Measurements from ENCODE around the gene MKRN2OS.
"Not testable (repeated sequence)": the region's sequence is repeated elsewhere in the genome, so short reads cannot be mapped to it uniquely, and the experiment has no call there.

Gene MKRN2OS

GRCh38 chr3:12560505-12561190 is 15.3 kb upstream of the MKRN2OS start:
- peak; percentile 59 for DNase-seq

DNA sequence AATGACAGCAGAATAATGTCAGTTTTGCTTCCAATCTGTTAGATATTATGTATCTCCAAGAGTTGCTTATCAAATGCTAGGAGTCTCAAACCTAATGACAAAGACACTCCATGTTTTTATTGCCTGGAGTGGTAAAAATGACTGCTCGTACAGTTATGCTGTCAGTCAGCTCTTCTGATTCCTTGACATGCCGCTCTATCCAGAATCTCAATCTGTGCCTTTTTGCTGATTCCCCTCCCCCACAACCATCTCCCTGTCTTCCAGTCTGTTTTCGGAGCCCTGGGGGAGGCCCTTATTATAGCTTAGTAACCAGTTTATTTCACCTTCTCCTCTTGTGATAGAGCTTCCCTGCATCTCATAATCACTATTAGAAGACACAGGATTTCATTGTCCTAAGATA is 14.2 kb upstream of the MKRN2OS start:
- DNase-seq, result no peak

- no peak for DNase-seq
These were observed 13.4 kb upstream of the MKRN2OS start for GRCh38 chr3:12558706-12559105.

GRCh38 chr3:12557473-12558100 is 12.3 kb upstream of the MKRN2OS start:
- DNase-seq, result peak; percentile 62

- DNase-seq, result peak; percentile 86
These were observed 11.6 kb upstream of the MKRN2OS start, which contains the start of gene MKRN2 for GRCh38 chr3:12556690-12557472. MKRN2 (plus strand) TSS chr3:12557087; CDS start chr3:12557151, 64 bp downstream.

- no peak for DNase-seq
These were observed 11.0 kb upstream of the MKRN2OS start for GRCh38 chr3:12556314-12556689.

DNA sequence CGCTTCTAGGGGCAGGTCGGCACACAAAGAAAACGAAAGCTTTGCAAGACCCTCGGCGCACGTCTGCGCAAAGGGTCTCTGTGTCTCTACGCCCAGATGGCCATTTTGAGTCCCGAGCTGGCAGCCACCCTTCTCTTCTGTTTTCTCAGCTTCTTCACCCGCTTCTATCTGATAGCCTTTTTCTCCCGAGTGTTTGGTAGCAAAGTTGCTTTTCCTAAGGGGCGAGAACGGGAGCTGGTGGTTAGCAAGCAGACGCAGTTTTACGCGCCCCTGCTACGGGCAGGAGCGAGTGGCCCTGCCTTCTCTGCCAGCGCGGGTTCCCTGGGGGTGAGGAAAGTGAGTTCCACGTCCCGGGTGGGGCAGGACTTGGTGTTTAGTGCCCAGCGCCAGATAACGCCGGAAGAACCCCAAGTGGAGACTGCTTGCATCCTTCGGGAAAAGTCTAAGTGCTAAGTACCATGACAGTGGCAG is 8.7 kb upstream of the MKRN2OS start:
- no peak for DNase-seq

DNA sequence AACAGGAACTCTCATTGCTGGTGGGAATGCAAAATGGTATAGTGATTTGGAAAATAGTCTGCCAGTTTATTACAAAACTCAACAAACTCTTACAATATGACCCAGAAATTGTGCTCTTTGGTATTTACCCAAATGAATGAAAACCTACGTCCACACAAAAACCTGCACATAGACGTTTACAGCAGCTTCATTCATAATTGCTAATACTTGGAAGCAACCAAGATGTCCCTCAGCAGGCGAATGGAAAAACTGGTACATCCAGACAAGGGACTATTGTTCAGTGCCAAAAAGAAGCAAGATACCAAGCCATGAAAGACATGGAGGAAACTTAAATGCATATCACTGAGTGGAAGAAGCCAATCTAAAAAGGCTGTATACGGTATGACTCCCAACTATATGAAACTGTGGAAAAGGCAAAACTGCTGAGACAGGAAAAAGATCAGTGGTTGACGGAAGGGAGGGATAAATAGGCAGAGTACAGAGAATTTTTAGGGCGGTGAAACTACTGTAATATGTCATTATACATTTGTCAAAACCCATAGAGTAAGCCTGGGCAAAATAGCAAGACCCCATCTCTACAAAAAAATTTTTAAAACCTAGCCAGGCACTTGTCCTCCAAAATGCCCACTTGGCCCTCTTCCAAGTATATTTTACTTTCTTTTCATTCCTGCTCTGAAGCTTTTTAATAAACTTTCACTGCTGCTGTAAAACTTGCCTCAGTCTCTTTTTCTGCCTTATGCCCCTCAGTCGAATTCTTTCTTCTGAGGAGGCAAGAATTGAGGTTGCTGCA is 4.9 kb upstream of the MKRN2OS start:
- no peak for DNase-seq

DNA sequence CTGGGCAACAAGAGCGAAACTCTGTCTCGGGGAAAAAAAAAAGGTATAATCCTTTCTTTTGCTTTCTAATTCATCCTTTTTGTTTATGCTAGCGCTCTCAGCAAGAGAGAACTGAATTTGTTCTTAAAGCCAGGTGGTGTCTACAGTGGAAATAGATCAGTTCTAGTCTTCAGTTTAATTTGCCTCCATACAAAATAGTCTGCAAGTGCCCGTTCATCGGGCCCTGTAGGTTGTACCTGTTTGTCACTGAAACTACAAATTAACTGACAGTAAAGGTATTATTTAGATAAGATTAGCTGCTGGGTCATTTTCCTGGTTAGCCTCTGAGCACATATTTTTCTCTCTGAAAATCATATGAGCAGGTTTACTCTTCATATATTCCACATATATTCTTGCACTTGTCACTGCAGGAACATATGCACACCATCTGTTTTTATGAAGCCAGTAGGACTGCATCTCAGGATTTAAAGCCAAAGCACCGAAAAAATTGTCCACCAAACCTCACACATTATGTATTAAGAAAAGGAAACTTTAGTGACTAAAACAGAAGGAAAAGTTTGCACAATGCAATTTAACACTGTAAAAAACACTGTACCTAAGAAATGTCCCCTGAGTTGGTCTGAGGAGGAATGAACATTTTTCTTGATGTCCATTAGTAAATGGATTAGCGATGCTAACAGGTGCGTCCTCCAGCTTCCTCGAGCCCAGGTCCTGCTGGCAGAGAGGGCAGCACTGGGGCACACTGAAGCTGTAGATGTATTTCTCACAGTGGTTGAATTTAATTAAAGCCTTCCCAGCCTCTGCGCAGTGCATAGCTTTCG is 437 bp downstream of the MKRN2OS start:
- DNase-seq, result no peak

DNA sequence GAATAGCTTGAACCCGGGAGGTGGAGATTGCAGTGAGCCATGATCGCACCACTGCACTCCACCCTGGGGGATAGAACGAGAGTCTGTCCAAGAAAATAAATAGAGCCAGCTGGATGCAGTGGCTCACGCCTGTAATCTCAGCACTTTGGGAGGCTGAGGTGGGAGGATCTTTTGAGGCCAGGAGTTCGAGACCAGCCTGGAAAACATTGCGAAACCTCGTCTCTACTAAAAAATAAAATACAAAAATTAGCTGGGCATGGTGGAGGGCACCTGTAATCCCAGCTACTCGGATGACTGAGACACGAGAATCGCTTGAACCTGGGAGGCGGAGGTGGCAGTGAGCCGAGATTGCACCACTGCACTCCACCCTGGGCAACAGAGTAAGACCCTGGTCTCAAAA is 1.8 kb downstream of the MKRN2OS start:
- not testable (repeated sequence) for DNase-seq

DNA sequence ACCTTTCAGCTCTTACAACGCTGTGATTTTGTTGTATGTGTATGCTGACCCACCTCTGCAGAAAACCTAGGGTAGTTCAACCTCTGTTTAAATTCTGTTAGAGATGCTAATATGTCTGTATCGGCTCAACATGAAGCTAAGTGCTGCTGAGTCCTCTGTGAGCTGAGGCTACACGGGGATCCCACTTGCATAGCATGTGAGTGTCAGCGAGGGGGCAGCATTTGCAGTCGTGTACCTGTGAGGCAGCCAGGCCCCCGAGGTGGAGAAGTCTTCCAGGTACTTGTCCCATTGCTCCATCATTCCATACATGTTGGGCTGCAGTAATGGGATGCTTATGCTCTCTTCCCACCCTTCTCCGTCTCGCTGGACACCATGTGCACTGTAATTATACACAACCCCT is 3.7 kb downstream of the MKRN2OS start:
- no peak for DNase-seq

GRCh38 chr3:12536423-12536822 is 8.9 kb downstream of the MKRN2OS start:
- DNase-seq, result no peak

DNA sequence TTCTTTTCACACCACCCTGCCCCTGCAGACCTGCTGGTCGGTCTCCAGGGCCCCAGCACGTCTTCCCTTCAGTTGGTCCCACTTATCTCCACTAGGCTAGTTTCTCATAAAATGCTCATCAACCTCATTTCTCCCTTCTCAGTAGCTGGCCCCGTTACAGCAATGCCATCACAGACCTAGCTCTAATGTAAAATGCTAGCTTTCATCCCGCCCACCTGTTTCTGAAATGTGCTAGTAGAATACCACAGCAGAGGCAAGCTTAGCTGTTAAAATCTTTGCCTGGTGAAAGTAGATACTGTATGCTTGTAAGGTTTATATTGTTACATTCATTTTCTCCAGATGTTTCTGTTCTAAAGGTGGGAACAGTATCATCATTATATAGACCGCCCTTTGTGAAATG is 13.1 kb downstream of the MKRN2OS start:
- no peak for DNase-seq

- DNase-seq, result no peak
These were observed 17.5 kb downstream of the MKRN2OS start for GRCh38 chr3:12527757-12528143.

GRCh38 chr3:12522721-12523120 is 22.6 kb downstream of the MKRN2OS start:
- DNase-seq, result no peak

DNA sequence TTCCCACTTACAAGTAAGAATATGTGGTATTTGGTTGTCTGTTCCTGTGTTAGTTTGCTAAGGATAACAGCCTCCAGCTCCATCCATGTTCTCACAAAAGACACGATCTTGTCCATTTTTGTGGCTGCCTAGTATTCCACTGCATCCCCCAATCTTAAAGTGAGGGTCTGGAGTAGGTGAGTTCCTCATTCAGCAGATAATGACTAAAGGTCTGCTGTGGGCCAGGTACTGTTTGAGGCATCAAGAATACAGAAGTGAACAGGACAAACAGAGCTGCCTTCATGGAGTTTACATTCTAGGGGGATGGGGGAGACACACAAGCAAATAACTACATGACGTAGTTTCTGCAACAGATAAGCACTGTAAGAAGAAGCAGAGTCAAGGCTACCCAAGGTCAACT is 24.3 kb downstream of the MKRN2OS start:
- DNase-seq, result no peak

DNA sequence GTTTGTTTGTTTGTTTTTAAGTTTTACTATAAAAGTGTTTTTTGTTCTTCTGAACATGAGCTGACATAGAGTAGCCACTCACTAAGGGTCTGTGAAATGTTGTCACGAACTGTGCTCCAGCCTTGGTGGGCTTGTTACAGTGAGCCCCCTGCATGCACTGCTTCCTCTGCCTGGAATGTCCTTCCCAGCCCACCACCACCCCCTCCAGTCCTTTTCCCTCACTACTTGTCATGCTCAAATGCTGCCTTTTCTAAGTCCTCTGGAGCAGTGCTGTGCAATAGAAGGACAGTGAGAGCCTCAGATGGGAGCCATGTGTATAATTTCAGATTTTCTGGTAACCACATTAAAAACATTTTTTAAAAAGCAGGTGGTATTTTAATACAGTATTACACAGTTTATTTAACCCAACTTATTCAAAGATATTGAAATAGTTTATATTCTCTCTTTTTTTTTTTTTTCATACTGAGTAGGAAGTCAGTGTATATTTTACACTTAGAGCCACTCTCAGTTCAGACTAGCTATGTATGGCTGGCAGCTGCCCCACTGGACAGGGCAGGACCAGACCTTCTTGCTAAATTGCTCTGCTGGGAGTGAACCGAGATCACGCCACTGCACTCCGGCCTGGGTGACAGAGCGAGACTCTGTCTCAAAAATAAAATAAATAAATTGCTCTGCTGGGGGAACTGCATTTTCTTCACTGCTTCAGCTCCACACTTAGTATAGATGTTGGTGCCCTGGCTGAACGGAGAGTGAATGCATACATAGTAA is 26.9 kb downstream of the MKRN2OS start:
- no peak for DNase-seq

DNA sequence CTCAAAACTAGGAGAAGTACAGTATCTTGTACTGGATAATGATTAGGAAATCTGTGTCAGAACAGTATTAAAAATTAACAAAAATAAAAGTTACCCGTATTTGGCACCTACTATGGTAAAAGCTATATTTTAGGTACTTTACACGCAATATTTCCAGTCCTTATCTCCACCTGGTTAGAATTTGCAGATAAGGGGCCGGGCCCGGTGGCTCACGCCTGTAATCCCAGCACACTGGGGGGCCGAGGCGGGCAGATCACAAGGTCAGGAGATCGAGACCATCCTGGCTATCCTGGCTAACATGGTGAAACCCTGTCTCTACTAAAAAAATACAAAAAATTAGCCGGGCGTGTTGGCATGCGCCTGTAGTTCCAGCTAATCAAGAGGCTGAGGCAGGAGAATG is 28.4 kb downstream of the MKRN2OS start:
- no peak for DNase-seq

GRCh38 chr3:12515631-12516030 is 29.7 kb downstream of the MKRN2OS start:
- DNase-seq, result no peak

GRCh38 chr3:12513694-12514446 is 31.4 kb downstream of the MKRN2OS start:
- no peak for DNase-seq
